ENCODE data around the gene VPS33B.

GRCh38 chr15:91065505-91065904, 43.1 kb upstream of the VPS33B start:
- TF ChIP-seq CTCF (conservative IDR thresholded peaks at IDR 0.05; ENCODE audit: low read length): no peak
- no peak for TF ChIP-seq EZH2phosphoT487 (IDR thresholded peaks at IDR 0.05; ENCODE audit: borderline replicate concordance)

Measured in Loucy (cell line).